CD4-positive, alpha-beta T cell treated with Interleukin-17A for 4 hours (primary cell): ENCODE measurements around the gene TBX5.
"Not testable (repeated sequence)": the region's sequence is repeated elsewhere in the genome, so short reads cannot be mapped to it uniquely, and the experiment has no call there.

Source experiments
- DNase-seq: peaks from one replicate; pipeline ENCODE4 v3.0.0-alpha.2; 2020; ENCODE audit warnings: mixed read lengths

The TBX5 gene

DNA sequence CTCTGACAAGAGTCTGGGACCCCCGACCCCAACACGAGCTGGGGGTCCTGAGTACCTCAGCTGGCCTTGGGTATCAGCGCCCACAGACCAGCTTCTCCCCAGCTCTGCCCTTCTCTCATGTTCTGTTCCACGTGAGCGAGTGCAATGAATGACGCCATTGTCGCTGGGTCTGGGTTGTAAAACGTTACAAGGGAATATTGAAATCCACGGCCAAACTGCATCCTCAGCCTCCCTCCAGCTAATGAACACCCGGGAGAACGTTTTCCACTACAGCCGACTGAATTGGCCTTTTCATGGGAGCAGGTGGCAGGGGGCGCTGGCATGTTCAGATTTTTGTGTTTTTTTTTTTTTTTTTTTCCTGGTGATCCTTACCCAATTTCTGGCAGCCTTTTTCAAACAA is 34.7 kb downstream of the TBX5 start:
- no peak for DNase-seq

DNA sequence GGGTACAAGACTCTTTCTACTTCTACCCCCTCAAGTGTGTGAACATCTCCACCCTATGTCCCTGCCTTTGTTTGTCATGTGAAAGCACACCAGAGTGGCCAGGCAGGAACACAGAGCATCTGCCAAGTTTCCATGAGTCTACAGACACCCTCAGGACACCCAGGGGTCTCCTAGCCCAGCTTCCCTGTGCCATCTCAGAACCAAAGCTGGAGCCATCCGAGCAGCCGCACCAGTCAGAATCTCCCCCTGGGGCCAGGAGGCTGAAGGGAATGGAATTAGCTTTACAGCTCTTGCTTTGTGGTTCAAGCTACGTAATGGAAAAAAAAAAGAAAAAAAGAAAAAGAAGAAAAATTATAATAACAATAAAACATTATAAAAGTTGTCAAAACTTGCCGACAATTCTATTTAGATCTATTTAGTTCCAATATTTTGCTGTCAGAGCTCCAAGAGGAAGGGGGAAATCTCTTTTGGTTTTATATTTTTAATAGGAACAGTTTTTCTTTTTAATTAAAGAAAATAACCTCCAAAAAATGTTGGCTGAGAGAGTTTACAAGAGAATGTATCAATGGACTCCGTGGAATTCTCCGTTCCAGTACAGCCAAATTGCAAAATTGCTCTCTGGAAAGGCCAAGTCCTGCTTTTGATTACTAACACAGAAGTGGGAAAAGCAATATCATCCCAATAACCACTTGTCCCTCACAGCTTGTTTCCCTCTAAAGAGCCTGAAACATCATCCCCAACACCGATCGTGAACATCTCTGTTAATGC is 37.1 kb downstream of the TBX5 start:
- DNase-seq = no peak

DNA sequence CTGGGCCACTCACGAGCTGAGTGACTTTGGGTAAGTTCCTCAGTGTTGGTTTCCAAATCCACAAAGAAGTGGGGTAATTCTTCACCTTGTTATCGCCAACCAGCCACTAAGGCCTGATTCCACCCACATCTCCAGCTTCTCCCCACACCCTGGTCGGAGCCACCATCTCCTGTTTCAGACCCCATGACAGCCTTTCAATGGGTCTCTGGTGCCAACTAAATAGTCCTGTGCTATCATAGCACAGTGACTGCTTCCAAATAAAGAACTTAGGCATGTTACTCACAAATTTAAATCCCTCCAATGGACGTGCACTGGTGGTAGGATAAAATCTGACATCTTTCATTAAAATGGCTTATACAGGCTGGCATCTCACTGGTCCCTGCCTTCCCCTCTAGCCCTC is 44.0 kb downstream of the TBX5 start:
- DNase-seq = no peak

DNA sequence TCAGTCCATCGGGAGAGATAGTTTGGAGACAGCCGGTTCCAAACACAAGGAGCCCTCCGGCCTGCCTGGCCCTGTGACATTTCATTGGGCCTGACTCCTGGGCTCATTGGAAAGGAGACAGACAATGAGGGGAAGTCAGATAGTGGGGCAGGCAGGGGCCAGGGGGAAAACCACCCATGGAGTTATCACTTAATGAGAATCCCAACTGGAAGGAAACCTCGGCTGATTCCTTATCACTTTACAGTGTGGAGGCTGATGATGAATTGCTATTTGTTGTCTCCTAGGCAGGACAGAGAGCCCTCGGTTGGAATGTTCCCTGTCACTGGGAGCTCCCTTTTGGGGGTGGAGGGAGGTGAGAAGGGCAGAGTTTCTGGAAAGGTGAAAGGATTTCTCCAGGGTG is 44.4 kb downstream of the TBX5 start:
- no peak for DNase-seq

DNA sequence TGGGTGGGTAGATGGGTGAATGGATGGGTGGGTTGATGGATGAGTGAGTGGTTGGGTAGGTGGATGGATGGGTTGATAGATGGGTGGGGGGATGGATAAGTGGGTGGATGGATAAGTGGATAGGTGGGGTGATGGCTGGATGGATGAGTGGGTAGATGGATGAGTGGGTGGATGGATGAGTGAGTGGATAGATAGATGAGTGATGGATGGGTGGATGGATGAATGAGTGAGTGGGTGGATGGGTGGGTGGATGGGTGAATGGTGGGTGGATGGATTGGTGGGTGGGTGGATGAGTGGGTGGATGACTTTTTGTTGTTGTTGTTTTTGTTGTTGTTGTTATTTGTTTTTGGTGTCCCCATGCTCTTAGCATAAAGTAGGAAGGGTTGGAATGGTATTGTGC is 45.5 kb downstream of the TBX5 start:
- DNase-seq = no peak

DNA sequence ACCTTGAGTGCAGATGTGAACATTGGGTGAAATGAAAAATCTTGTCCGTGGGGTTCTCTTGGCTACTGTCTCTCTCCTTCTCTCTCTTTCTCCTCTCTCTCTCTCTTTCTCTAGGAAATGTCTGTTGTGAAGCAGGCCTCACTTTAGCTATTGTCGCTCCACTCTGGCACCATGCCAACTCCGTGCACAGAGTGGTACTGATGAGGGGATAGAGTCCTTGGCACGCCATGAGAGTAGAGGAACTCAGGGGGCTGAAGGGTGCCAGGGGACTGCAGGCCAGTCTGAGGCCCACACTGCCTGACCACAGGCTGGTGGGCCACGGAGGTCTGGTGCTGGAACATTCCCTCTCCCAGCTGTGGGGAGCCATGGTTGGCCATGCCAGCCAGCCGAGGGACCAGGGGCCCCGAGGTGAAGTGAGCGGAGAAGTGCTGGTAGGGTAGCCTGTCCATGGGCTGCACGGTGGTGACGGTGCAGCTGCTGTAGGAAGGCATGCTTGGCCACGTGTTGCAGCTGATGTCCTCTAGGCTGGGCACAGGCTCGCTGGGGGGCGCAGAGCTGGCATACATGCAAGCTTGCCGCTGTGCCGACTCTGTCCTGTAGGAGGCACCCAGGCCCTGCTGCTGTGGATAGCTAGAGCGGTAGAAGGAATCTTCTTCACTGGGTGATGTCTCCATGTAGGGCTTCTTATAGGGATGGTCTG is 50.4 kb downstream of the TBX5 start:
- DNase-seq = no peak

DNA sequence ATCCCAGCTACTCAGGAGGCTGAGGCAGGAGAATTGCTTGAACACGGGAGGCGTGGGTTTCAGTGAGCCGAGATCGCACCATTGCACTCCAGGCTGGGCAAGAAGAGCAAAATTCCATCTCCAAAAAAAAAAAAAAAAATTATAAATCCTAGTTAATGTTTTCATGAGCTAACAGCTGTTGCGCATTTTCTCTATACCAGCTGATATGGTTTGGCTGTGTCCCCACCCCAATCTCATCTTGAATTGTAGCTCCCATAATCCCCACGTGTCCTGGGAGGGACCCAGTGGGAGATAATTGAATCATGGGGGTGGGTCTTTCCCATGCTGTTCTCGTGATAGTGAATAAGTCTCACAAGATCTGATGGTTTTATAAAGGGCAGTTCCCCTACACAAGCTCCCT is 56.7 kb downstream of the TBX5 start:
- not testable (repeated sequence) for DNase-seq

DNA sequence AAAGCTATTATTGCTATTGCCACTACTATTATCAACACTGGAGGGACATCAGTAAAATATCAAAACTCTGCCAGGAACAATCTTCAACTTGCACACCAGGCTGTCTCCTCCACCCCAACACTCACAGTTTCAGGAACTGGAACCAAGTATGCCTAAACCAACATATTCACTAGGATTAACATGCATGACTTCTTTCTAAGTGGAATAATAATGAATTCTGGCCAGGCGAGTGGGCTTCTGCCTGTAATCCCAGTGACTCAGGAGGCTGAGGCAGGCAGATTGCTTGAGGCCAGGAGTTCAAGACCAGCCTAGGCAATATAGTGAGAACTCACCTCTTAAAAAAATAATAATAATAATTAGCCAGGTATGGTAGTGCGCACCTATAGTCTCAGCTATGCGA is 58.1 kb downstream of the TBX5 start:
- no peak for DNase-seq

DNA sequence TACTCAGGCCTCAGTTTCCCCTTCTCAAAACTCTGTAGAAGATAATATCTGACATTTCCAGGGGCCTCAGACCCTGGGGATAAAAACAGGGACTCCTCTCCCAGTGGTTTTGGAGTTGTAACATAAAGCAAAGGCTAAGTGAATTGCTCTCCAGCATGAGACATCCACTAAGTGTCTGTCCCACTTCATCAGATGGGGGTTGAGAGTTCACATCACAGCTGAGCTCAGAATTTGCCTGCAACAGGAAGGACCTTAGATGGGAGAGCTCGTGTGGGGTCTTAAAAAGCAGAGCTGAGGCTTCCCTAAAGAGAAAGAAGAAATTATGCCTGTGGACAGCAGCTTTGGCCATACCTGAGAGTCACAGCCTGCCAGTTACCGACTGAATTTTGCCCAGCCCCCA is 61.1 kb downstream of the TBX5 start:
- no peak for DNase-seq

DNA sequence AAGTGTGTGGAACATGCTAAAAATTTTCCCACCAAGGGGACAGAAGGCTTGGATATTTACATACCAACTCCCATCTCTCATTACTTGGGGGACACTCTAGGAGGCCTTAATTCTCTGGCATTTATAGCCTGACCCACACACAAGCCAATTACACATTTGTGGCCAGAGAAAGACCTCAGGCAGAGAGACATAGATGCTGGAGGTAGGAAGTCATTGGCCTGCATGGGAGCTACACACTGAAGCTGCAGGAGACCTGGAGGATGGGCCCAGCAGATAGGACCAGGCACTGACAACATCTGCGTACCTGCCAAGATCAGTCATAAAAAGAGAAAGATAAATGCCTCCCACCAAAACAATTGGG is 61.7 kb downstream of the TBX5 start:
- DNase-seq = no peak

DNA sequence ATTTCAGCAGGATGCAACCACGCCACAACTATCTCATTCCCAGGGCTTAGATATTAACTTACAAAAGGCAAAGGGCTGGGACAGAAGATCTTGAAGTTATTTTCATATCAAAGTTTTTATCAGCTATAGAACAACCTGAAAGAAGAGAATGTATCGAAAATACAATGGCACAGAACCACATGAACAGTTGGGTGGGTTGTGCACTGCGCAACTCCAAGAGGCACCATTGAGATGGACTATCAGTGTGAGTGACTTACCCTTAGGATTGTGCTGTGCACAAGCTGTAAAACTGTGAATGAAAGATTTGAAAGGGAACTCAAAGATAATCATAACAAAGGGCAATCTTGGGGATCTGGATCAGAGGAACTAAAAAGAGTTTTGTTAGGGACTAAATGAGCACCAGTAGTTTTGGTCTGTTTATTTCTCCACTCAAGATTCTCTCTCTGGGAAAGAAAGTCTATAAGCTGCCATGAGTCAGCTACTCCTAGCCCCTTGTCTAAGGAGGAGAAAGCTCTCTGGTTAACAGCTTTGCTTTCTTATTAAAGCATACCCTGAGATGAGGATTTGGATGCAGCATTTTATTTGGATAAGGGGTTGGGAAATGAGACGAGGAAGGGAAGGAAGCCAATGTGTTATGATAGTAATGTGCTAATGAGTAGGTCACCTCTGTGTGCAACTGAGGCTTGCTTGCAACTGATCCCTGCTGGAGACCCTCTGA is 62.2 kb downstream of the TBX5 start:
- no peak for DNase-seq

DNA sequence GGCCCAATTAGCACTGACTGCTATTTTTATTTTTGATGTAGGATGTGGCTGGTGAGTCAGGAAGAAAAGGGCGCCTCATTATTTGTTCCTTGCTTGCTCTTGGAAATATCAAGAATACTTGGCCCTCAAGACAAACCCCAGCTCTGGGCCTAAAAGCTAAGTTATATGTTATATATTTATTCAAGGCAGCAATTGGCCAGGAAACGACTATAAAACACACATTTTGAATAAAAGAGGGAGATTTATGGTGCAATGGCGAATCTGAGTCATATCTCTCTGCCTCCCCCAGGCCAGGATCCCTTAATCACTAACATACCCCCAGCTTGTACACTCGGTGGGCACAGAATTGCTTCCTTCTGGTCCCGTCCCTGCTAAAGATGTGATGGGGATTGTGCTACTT is 63.3 kb downstream of the TBX5 start:
- no peak for DNase-seq

DNA sequence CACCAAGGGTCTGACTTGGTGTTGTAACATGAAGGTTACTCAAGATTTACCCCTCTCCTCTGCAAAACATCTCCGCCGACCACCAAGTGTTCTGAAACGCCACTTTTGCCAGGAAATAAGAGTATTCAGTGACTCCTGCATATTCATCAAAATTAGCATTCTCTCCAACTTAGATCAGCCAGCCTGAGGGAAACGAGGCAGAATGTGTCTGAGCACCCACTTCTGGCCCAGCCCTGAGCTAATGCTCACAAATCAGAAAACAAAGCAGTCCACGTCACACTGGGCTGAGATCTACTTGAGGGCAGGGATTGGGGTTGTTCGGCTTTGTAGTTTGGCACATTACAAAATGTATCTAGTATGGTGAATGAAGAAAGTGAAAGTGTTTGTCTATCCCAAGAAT is 64.3 kb downstream of the TBX5 start:
- DNase-seq = no peak

DNA sequence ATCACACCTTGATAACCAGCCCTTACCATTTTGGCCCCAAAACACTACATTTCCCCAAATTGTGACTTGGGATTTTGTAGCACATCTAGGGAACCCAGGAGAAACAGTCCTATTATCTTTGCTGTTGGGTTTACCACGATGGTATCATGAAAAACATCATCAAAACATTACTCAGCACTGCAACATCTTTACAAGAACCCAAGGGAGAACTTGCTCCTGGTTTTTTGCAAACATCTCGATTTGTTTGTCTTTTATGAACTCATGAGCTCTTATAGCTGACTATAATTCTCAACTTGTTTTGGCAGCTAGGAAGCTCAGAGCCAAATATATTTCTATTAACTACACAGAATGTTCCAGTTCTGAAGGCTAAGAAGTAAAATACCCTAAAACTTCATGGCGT is 65.7 kb downstream of the TBX5 start:
- no peak for DNase-seq

DNA sequence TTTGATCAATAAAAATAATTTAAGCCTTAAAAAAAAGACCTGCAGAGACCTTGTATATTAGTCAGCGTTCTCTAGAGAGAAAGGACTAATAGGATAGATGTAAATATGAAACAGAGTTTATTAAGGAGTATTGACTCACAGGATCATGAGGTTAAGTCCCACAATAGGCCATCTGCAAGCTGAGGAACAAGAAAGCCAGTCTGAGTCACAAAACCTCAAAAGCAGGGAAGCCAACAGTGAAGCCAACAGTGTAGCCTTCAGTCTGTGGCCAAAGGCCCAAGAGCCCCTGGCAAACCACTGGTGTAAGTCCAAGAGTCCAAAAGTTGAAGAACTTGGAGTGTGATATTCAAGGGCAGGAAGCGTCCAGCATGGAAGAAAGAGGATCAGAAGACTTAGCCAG is 66.3 kb downstream of the TBX5 start:
- DNase-seq = no peak

DNA sequence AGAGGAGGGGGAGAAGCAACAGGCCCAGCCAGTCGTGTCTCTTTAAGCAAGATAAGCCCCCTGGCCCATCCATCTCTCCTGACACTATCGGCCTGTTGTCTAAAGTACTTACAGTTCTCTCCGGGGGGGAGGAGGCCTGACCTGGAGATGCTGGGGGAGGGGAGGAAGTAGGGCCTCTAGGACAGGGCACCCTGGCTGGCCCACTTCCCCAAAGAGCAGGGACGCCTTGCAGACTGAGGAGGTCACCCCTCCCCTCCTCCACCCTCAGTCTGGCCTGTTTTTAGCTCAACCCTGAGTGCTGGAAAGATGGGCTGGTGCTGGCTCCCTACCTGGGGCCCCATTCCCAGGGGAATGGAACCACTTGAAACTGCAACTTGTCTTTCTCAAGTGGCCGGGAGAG is 70.3 kb downstream of the TBX5 start:
- DNase-seq = no peak

DNA sequence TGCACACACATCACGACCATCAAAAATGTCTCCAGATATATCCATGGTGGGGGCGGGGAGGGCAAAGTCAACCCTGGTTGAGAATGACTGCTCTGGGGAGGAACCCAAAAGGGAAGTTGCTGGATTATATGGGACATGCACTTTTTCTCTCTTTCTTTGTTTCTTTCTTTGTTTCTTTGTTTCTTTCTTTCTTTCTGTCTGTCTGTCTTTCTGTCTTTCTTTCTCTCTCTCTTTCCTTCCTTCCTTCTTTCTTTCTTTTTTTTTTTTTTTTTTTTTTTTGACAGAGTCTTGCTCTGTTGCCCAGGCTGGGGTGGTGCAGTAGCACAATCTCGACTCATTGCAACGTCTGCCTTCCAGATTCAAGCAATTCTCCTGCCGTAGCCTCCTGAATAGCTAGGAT is 71.5 kb downstream of the TBX5 start:
- DNase-seq = no peak

DNA sequence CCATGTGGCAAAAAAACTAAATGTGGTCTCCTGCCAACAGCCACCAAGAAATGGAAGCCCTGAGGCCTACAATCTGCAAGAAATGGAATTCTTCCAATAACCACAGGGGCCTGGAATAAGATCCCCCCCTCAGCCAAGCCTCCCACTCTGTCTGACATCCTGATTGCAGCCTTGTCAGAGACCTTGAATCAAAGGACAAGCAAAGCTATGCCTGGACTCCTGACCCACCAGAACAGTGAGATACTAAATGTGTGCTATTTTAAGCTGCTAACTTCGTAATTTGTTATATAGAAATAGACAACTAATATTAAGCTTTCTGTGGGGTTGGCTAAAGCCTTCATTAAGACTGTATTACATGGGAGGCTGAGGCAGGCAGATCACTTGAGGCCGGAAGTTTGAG is 77.7 kb downstream of the TBX5 start:
- DNase-seq = no peak

DNA sequence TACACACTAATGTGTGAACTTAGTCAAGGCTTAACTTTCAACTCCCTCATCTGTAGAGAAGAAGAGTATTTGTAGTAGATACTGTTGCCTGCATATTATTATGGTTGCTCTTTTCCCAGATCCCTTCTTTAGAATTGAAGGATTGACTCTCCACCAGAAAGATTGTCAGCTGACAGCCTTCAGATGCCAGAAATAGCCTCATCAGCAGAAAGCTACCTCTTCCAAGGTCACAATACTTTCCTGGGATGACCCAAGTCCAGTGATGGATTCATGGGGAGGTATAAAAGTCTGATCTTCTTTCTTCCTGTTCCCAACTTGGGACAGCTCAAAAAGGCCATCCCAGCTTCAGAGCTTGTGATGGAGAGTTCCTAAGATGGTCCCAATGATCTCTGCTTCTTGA is 78.2 kb downstream of the TBX5 start:
- no peak for DNase-seq

DNA sequence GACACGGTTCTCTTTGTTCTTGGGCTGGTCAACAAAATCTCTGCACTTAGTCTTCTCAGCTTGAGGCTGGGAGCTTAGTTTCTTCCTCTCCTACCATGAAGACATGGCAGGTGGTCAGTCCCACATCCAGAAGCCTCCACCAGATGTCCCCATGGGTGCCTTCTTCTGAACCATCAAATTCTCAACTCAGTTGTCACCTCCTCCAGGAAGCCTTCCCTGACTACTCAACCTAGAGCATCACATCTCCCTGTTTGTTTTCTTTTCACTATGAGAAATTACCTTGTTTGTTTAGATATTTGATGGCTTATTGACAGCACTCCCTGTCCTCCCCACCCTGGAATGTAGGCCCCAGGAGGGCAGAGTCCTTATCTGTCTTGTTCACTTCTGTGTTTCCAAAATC is 84.4 kb downstream of the TBX5 start:
- no peak for DNase-seq

DNA sequence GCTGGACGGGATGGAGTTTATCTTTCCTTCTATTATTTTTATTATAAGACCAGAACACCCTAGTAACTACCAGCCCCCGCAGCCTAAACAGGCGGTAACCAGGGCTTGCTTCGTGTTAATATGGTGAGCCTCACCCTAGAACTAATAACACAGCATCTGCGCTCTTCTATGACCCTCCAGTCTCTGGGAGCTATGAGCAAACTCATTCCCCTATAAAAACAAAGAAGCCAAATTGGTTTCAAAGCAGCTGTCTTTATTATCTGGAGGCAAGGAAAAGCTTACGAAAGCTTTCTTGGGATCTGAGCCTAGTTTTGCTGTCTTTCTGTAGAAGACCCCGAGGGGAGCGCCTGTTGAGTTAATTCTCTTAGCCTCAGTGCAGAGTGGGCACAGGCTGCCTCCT is 85.0 kb downstream of the TBX5 start:
- no peak for DNase-seq

DNA sequence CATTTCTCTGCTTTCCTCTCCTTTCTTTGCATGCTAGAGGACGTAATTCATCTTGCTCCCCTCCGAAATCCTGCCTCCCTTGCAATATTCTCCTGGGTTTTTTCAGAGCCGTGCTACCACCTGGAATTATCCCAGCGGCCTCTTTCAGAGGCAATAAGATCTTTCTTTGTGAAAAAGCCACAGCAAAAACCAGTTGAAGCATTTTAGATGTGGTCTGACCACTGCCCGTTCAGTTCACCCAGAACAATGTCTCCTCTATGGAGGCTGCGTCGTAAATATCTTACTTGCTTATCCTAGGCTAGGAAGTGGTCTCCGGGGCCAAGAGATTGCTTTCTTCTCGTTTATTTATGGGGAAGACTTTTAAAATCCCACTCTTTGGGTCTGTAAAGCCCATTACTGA is 85.8 kb downstream of the TBX5 start:
- DNase-seq = no peak

DNA sequence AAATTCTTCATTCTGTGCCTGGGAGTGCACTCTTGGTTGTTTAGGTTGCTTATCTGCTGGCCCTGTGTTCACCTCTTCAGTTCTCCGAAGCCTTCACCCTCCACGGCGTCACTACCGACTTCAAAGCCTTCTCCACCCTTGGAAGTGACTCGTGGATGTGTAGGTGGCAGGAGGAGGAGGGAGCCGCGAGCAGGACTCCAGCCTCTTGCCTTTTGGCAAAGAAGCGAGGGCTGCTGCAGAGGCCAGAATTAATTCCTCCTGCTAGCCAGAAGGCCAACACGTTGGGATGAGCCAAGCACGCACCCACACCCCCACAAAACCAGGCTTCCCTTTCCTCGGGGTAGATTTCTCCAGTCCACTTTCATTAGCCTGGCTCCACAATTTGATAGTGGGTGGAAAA is 86.5 kb downstream of the TBX5 start:
- no peak for DNase-seq

DNA sequence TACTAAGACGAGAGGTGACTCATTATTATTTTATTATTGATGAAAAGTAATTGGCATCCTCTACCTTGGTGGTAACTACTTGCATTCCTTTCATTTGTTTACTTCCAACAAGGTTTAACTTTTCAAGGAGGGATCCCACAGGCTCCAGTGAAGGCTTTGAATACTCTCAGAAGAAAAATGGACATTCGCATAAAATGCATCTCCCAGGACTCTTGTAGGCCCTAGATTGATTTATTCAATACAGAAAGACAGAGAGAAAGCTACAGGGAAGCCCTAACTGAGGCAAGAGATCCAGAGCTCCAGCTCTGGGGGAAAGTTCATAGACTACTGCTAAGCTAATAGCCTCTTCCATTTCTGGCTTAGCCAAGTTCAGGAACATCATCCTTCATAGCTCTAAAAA is 87.0 kb downstream of the TBX5 start:
- DNase-seq = no peak
